ENCODE measurements around the gene SLC13A2.
"Not testable (repeated sequence)": the region's sequence is repeated elsewhere in the genome, so short reads cannot be mapped to it uniquely, and the experiment has no call there.

Gene SLC13A2

GRCh38 chr17:28473542-28473941 is at the start of gene SLC13A2:
Gene SLC13A2 (plus strand): TSS chr17:28473644. CDS start chr17:28473713, 69 bp downstream.
- no peak within 1 kb of the TSS for H3K4me3 ChIP-seq
- TF ChIP-seq Cebpa-rat (IDR thresholded peaks at IDR 0.05), result no peak
- H3K9ac ChIP-seq, result no peak within 1 kb of the TSS
- no peaks in the 10 kb centered on the region for H3K36me3 ChIP-seq
- 0 out of 22 replicates have a peak, but pooled peaks cover 0 to 3% (median 0%) of the 10 kb centered on the region in 11 experiments for H3K27me3 ChIP-seq
- H3K27ac ChIP-seq, result 0 out of 22 replicates have a peak within 1 kb of the TSS, but pooled peaks of 1 of the 11 experiments have one; percentile 4
- H4K20me1 ChIP-seq, result no peaks in the 10 kb centered on the region
- peaks cover 2 to 93% (median 63%) of the 10 kb centered on the region in 10 experiments; a peak in 18 of 20 replicates for H3K4me1 ChIP-seq
- peak within 1 kb of the TSS in 6 of 11 experiments; percentile 34 to 94 (median 81); a peak in 8 of 22 replicates for H3K4me2 ChIP-seq
- H3K9me3 ChIP-seq (replicated peaks in 1 of 11), result no peaks in the 10 kb centered on the region

- Histone ChIP-seq H3K9ac (no peak overlapping the region), H3K4me3 (no peak overlapping the region), H3K4me2 (no peak overlapping the region), H3K27me3 (no peaks in the 10 kb centered on the region), H4K20me1 (no peaks in the 10 kb centered on the region), H3K4me1 (no peaks in the 10 kb centered on the region), H3K36me3 (no peaks in the 10 kb centered on the region), H3K9me3 (replicated peaks in 1 of 11) (no peaks in the 10 kb centered on the region), H3K27ac (no peak overlapping the region)
- TF ChIP-seq Cebpa-rat (IDR thresholded peaks at IDR 0.05), result no peak
Observed at GRCh38 chr17:28425206-28425605, 48.2 kb upstream of the SLC13A2 start.

GRCh38 chr17:28426081-28426519 is 47.3 kb upstream of the SLC13A2 start:
- Histone ChIP-seq H3K4me1 (no peaks in the 10 kb centered on the region), H3K9me3 (replicated peaks in 1 of 11) (no peaks in the 10 kb centered on the region)

GRCh38 chr17:28427371-28427770 is 46.1 kb upstream of the SLC13A2 start:
- no peak overlapping the region for H3K4me3 ChIP-seq
- no peak overlapping the region for H3K4me2 ChIP-seq
- H3K9ac ChIP-seq, result no peak overlapping the region
- TF ChIP-seq Cebpa-rat (IDR thresholded peaks at IDR 0.05), result no peak
- no peak overlapping the region for H3K27ac ChIP-seq
- no peaks in the 10 kb centered on the region for H4K20me1 ChIP-seq
- H3K36me3 ChIP-seq, result no peaks in the 10 kb centered on the region
- no peaks in the 10 kb centered on the region for H3K9me3 ChIP-seq (replicated peaks in 1 of 11)
- no peaks in the 10 kb centered on the region for H3K4me1 ChIP-seq
- no peaks in the 10 kb centered on the region for H3K27me3 ChIP-seq

More at GRCh38 chr17:28426081-28426519, 47.3 kb upstream of the SLC13A2 start:
- TF ChIP-seq Cebpa-rat (IDR thresholded peaks at IDR 0.05), result no peak
- Histone ChIP-seq H3K36me3 (no peaks in the 10 kb centered on the region), H3K27me3 (no peaks in the 10 kb centered on the region), H3K9ac (no peak overlapping the region), H3K27ac (no peak overlapping the region), H3K4me2 (no peak overlapping the region), H4K20me1 (no peaks in the 10 kb centered on the region), H3K4me3 (no peak overlapping the region)

GRCh38 chr17:28427982-28428381 is 45.5 kb upstream of the SLC13A2 start:
- not testable (repeated sequence) for H3K4me2 ChIP-seq; H3K36me3 ChIP-seq; H3K9me3 ChIP-seq (replicated peaks in 1 of 11); H3K27me3 ChIP-seq; H3K9ac ChIP-seq; H3K4me1 ChIP-seq; H3K4me3 ChIP-seq; H4K20me1 ChIP-seq; H3K27ac ChIP-seq

GRCh38 chr17:28433721-28434120 is 39.7 kb upstream of the SLC13A2 start:
- Histone ChIP-seq H3K4me1 (peaks cover 0 to 14% (median 4%) of the 10 kb centered on the region in 10 experiments; a peak in 8 of 20 replicates), H3K9me3 (replicated peaks in 1 of 11) (no peaks in the 10 kb centered on the region), H3K36me3 (no peaks in the 10 kb centered on the region), H3K9ac (no peak overlapping the region), H3K4me2 (no peak overlapping the region), H3K27ac (no peak overlapping the region), H3K4me3 (no peak overlapping the region), H3K27me3 (no peaks in the 10 kb centered on the region), H4K20me1 (no peaks in the 10 kb centered on the region)
- TF ChIP-seq Cebpa-rat (IDR thresholded peaks at IDR 0.05), result no peak

GRCh38 chr17:28434326-28434725 is 39.1 kb upstream of the SLC13A2 start:
- H3K36me3 ChIP-seq; H3K9me3 ChIP-seq (replicated peaks in 1 of 11); H3K9ac ChIP-seq; H4K20me1 ChIP-seq; H3K4me3 ChIP-seq; H3K27ac ChIP-seq; H3K27me3 ChIP-seq; H3K4me2 ChIP-seq: not testable (repeated sequence)
- H3K4me1 ChIP-seq, result peaks cover 0 to 14% (median 4%) of the 10 kb centered on the region in 10 experiments; a peak in 8 of 20 replicates

GRCh38 chr17:28443901-28444638 is 29.4 kb upstream of the SLC13A2 start:
- H3K9ac ChIP-seq, result no peak overlapping the region
- H3K4me1 ChIP-seq, result peaks cover 0 to 6% (median 2%) of the 10 kb centered on the region in 10 experiments; a peak in 8 of 20 replicates
- H4K20me1 ChIP-seq, result no peaks in the 10 kb centered on the region
- H3K36me3 ChIP-seq, result no peaks in the 10 kb centered on the region
- H3K27ac ChIP-seq, result no peak overlapping the region
- H3K4me2 ChIP-seq, result no peak overlapping the region
- H3K9me3 ChIP-seq (replicated peaks in 1 of 11), result peaks cover 0 to 14% (median 8%) of the 10 kb centered on the region in 11 experiments; a peak in 13 of 22 replicates
- TF ChIP-seq Cebpa-rat (IDR thresholded peaks at IDR 0.05), result no peak
- H3K4me3 ChIP-seq, result no peak overlapping the region
- H3K27me3 ChIP-seq, result no peaks in the 10 kb centered on the region

- H3K36me3 ChIP-seq, result no peaks in the 10 kb centered on the region
- H3K27ac ChIP-seq, result no peak overlapping the region
- no peaks in the 10 kb centered on the region for H3K27me3 ChIP-seq
- peaks cover 0 to 13% (median 2%) of the 10 kb centered on the region in 10 experiments; a peak in 8 of 20 replicates for H3K4me1 ChIP-seq
- H3K9me3 ChIP-seq (replicated peaks in 1 of 11), result peaks cover 0 to 30% (median 19%) of the 10 kb centered on the region in 11 experiments; a peak in 17 of 22 replicates
- H3K4me3 ChIP-seq, result no peak overlapping the region
- no peaks in the 10 kb centered on the region for H4K20me1 ChIP-seq
- no peak overlapping the region for H3K9ac ChIP-seq
- TF ChIP-seq Cebpa-rat (IDR thresholded peaks at IDR 0.05), result no peak
- no peak overlapping the region for H3K4me2 ChIP-seq
Observed at GRCh38 chr17:28446716-28447395, 26.6 kb upstream of the SLC13A2 start.
